OCI-M2 (cell line): ENCODE results near the gene CAMTA1.
"Not testable (repeated sequence)": the region's sequence is repeated elsewhere in the genome, so short reads cannot be mapped to it uniquely, and the experiment has no call there.

Experiments
- DNase-seq: peaks from one replicate; lab custom pipeline; 2025; ENCODE audit not compliant: unreplicated experiment; lab: John Stamatoyannopoulos, UW

Gene CAMTA1

DNA sequence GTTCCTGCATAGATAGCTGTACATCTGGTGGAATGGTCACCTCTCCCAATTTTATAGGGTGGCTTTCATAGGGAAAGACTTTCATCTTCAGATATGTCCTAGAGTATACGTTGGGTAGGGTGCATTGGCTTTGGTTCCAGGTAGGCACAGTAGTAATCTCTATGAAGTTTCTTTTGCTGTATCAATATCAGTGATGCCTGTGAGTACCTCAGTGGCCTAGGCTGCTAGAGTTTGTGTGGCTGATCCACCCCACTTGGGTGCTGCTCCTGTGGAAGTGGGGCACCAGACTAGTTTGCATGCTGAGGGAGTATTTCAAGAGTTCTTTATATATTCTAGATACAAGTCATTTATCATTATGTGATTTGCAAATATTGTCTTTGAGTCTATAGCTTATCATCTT, 615.3 kb downstream of the CAMTA1 start:
- no peak for DNase-seq

- no peak for DNase-seq
Measured at GRCh38 chr1:7401814-7402547, 616.7 kb downstream of the CAMTA1 start.

DNA sequence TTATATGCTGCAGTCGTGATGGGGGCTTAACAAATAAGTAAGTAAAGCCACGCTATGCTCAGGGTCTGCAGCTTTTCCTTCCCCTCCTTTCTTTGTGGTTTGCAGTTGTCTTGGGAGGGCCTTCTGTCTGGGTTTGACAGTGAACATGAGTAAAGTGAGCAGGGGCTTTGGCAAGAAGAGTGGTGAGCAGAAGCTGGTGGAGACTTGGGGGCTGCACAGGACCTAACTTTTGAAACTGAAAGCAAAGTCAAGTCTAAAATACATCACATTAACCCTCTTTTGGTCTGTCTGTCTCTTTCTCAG, 617.2 kb downstream of the CAMTA1 start:
- no peak for DNase-seq

GRCh38 chr1:7403265-7404045, 618.2 kb downstream of the CAMTA1 start:
- no peak for DNase-seq

DNA sequence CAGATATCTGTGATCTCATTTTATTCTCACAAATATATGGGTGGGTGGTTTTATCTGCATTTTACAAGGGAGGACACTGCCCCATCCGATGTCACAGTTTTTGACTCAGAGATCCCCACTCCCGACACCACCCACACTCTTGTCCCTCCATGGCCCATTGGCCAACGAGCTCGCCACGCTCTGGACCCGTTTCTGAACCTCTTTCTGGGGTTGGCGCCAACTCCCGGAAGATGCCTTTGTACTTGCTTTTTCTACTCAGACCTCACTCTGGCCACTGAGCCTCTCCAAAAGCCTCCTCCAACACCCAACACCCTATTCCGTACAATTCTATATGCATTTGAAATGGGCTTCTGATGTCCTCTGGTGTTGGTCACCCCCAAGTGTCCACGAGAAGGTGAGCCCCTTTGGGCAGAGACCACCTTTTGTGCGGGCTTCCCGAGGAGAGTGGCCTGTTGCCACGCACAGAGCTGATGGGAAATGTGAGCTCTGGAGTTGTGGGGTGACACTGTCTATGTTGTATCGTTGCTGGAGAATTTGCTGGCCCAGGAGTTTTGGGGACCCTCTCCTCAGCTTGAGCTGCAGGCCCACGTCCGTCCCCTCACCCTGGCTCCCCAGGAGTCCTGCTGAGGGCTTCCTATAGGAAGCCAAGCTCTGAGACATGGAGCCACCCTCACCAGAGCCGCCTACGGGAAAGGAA, 618.9 kb downstream of the CAMTA1 start:
- no peak for DNase-seq

DNA sequence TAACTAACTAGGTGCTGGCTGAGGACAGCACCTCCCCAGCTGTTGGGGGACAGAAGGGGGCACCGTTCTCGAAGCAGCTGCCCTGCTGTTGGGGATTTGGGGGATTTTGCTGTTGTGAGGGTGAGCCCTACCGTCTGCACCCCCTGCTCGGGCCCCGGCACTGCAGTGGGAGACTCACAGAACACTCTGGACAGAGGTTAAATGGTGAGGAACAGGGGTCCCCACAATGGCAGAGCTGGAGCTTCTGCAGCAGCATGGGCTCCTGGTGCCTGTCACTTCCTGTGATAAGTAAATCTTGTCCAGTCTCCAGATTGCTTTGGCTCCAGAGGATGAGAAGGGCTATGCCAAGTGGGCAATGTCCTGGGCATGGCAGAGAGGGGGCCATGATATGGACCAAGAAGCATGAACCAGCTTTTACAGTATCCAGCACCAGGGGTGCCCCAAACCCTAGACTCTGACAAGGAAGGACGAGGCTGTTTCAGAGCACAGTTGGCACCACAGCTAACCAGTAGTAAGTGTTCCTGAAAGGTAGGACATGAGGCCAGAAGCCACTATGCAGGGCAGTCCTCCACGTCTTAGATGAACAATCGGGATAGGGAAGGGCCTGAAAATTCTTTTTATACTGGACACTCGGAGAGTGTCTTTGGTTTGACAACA, 620.7 kb downstream of the CAMTA1 start:
- DNase-seq, result no peak

- no peak for DNase-seq
Measured at GRCh38 chr1:7406641-7407543, 621.6 kb downstream of the CAMTA1 start.

DNA sequence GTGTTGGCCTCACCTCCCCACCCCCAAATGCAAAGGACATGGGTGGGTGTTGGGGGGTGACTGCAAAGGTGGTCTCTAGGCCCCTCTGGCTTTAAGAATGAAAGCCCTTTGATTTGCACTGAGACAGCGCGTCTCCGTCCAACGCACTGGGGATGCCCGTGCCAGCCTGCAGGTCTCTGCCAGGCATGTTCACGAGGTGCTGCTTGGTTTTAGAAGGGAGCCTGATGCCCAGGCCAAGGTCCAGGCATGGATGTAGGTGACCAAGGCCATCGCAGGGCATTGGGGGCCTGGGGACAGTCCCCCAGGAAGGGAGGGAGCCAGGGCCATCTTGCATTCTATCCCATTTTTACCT, 622.3 kb downstream of the CAMTA1 start:
- DNase-seq, result no peak

GRCh38 chr1:7407980-7408770, 622.9 kb downstream of the CAMTA1 start:
- DNase-seq, result no peak

- DNase-seq, result no peak
Measured at GRCh38 chr1:7408771-7409150, 623.5 kb downstream of the CAMTA1 start.

- DNase-seq, result no peak
Measured at GRCh38 chr1:7409278-7409677, 624.0 kb downstream of the CAMTA1 start.

DNA sequence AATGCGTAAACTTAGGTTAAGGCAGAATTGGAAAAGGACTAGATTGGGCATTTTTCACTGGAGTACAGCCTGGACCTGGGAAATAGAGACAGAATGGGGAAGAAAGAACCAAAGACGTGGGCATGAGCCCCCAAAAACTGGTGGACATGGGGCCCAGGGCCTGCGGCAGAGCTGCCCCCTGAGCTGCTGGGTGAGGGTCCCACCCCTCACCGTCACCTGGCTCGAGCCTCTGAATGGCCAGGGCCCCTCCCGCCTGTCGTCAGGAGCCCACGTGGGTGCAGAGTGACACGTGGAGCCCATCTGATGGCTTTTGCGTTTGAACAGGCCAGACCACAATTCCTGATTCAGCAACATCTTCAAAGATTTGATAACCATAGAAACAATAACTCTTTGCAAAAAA, 624.9 kb downstream of the CAMTA1 start:
- no peak for DNase-seq

- not testable (repeated sequence) for DNase-seq
Measured at GRCh38 chr1:7417618-7418017, 632.4 kb downstream of the CAMTA1 start.

GRCh38 chr1:7418442-7419080, 633.3 kb downstream of the CAMTA1 start:
- no peak for DNase-seq

DNA sequence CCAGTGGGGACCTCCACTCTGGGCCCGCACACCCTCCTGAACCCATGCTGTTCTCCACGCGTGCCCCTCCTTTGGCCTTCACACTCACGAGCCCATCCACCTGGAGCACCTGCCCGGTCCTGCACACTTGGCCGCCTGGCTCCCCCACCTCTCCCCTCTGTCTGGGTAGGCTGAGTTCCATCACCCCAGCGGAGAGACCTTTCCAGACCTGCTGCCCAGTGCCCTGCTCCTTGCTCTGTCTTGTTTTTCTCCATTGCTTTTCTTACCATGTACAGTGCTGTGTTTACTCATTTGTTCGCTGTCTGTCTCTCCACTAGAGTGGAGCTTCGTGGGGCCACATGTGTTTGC, 634.8 kb downstream of the CAMTA1 start:
- no peak for DNase-seq

DNA sequence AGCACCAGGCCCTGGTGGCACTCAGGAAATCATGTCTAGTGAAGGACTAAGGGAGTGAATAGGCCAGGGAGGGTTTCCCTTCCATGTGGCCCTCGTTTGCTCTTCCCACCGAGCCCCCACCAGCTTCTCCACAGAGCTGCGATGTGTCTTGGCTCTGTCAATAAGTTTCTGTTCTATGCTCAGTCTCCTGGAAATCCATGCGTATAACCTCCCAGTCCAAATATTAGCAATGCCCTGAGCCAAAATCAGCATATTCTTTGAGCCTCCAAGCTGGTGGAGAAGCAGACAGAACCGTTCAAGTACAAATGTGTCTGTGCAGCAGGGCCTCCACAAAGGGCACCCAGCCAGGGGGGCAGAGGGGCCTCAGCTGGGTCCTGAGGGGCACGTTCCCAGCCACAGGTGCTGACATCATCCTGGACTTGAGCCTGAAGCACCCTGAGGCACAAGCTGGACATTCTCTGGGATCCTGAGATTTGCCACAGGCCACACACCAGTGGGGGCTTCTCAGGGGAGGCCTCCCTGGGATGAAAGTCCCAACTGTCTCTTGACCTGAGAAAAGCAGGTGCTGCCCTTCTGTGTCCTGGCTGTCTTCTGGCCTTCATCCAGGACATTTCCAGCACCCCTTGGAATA, 635.3 kb downstream of the CAMTA1 start:
- DNase-seq, result no peak

GRCh38 chr1:7421471-7422075, 636.3 kb downstream of the CAMTA1 start:
- DNase-seq, result no peak

DNA sequence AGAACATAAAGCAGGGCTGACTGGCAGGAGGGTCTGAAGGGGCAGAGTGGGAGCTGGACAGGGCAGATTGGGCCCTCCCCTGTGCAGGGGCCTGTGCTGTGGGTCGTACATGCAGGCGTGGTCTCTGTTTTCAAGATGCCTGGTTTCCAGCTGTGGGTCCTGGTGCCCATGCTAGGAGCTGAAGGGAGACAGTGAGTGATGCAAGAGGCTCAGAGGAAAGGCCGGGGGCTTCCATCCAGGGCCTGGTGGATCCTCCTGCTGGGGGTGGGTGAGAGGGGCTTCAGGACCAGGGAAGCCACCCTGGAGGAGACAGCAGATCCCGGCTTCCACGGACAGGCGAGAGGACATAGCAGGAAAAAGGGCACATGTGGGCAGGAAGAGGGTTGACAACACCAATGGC, 636.8 kb downstream of the CAMTA1 start:
- DNase-seq, result no peak

DNA sequence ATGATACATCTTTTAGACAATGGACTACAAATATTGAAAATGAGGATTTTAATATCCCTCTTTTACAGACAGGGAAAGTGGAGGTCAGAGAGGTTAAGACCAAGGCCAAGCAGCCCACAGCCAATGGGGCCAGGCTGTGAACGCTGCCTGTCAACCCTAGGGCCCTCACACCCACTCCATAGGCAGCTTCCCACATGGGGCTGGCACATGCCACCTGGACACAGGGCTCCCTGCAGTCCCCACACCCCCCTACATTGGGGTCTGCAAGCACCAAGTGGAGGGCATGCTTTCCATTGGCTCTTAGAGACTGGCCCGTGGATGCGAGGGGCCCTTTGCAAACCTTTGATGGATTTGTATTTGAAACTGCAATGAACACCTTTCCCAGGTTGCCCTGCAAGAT, 637.3 kb downstream of the CAMTA1 start:
- DNase-seq, result no peak
